LNCAP (cell line): Measurements from ENCODE around the gene C16orf90.

ENCODE experiments used
- TF ChIP-seq, protein P1 (sequence below): fragments of 450-650 bp; IDR thresholded peaks from 2 replicates; pipeline ENCODE4 v1.5.1; 2017; ENCODE audit warnings: mild to moderate bottlenecking

The C16orf90 gene

DNA sequence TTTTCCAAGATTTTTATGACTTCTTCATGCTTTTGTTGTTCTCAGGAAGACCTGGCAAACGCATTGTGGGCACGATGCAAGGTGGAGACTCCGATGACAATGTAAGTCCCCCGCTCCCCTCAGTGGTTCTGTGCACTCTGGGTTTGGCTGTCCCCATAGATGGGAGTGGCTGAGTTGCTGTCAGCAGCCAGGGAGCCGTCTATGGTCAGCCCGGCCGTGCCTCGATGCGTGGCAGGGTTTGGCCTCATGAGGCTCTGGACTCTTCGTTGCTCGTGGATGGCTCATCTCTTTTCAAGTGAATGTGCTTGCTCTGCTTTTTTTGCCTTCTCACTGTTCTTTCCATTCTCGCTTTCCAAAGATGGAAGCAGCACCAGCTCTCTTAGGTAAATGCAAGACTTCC lies 37.5 kb upstream of the C16orf90 start:
- TF ChIP-seq, protein P1, sequence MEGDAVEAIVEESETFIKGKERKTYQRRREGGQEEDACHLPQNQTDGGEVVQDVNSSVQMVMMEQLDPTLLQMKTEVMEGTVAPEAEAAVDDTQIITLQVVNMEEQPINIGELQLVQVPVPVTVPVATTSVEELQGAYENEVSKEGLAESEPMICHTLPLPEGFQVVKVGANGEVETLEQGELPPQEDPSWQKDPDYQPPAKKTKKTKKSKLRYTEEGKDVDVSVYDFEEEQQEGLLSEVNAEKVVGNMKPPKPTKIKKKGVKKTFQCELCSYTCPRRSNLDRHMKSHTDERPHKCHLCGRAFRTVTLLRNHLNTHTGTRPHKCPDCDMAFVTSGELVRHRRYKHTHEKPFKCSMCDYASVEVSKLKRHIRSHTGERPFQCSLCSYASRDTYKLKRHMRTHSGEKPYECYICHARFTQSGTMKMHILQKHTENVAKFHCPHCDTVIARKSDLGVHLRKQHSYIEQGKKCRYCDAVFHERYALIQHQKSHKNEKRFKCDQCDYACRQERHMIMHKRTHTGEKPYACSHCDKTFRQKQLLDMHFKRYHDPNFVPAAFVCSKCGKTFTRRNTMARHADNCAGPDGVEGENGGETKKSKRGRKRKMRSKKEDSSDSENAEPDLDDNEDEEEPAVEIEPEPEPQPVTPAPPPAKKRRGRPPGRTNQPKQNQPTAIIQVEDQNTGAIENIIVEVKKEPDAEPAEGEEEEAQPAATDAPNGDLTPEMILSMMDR = no peak

DNA sequence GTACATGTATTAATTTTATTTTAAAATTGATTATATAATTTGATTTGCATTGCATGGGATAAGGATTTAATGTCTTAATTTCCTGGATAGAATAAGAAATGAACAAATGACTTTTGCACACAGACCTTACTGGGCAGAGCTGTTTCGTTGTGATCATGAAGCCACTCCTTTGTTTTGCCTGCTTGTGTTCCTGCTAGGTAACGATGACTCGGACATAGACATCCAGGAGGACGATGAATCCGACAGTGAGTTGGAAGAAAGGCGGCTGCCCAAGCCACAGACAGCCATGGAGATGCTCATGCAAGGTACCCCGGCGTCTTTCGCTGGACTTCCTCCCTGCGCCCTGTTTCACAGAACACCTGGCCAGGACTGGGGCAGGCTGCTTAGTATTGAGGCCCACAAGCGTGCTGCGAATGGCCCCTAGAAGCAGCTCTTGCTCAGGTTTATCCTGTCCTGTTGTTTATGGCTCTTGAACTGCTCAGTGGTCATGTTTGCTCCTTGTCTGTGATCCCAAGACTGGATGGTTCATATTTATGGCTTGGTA lies 35.2 kb upstream of the C16orf90 start:
- TF ChIP-seq, protein P1 = no peak

DNA sequence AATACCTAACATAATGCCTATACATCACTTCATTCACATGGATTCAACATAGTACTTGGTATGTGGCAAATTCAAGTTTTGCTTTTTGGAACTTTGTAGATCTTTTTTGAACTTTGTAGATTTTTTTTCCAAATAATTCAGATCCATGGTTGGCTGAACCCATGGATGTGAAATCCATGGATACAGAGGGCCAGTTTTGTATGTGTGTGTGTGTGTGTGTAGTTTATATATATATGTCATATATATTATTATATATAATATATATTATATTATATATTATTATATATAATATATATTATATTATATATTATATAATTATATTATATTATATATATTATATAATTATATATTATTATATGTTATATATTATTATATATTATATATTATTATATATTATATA lies 33.9 kb upstream of the C16orf90 start:
- TF ChIP-seq, protein P1 = no peak

DNA sequence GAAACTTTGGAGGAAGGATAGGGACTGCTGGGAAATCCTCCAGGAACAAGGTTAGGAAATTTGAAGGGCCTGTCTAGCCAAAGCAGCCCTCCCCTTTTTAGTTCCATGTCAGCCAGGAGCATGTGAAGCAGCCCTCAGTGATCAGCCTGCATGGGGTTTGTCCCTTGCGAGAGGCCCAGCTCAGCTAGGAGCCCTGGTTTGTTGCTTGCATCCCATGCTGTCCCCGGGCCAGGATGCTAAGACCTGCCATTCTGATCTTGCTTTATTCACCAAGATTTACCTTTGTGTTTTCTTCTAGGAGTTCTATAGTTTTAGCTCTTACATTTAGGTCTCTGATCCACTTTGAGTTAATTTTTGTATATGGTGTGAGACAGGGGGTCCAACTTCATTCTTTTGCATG lies 33.1 kb upstream of the C16orf90 start:
- TF ChIP-seq, protein P1 = no peak

DNA sequence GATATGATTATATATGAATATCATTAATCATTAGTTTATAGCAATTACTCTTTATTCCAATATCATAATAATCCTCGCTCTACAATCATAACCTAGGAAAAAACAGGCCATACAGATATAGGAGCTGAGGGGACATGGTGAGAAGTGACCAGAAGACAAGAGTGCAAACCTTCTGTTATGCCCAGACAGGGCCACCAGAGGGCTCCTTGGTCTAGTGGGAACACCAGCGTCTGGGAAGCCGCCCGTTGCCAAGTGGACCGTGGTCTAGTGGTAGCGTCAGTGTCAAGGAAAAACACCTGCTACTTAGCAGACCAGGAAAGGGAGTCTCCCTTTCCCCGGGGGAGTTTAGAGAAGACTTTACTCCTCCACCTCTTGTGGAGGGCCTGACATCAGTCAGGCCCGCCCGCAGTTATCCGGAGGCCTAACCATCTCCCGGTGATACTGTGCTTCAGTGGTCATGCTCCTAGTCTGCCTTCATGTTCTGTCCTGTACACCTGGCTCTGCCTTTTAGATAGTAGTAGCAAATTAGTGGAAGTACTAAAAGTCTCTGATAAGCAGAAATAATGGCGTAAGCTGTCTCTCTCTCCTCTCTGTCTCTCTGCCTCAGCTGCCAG lies 32.0 kb upstream of the C16orf90 start:
- TF ChIP-seq, protein P1 = peak; percentile 71

DNA sequence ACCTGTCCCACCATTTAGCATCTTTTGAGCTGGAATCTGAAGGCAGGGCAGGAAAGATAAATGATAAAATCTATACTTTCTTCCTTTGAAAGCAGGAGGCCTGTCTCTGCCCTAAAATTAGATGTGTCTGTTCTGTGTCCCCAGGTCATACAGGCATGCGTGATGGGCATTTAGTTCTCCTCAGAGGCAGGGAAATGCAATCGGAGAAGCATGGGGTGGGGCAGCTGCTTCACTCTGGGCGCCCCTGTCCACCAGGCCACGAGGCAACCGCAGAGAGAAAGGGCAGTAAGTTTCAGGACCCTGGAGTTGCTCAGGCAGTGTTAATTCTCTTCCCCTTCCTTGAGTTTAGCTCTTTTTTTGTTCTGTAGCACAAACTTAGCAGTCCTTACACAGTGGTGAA lies 30.7 kb upstream of the C16orf90 start:
- TF ChIP-seq, protein P1 = no peak

DNA sequence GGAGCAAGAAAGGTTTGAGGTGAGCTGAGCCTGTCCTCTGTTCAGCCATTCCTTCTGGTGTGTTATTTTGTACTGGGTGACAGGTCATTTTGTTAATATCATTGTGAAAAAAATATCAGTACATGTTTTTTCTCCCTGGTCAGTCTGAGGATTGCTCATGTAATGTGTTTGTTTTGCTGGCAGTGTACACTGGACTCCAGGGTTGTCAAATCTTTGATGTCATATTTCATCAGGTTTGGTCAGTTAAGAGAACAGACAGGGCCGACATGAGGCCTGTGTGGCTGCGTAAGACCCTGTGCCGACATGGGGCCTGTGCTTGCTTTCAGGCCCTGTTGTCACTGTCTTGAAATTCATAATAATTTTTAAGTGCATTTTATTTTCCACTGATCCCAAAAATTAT lies 28.0 kb upstream of the C16orf90 start:
- TF ChIP-seq, protein P1 = no peak

DNA sequence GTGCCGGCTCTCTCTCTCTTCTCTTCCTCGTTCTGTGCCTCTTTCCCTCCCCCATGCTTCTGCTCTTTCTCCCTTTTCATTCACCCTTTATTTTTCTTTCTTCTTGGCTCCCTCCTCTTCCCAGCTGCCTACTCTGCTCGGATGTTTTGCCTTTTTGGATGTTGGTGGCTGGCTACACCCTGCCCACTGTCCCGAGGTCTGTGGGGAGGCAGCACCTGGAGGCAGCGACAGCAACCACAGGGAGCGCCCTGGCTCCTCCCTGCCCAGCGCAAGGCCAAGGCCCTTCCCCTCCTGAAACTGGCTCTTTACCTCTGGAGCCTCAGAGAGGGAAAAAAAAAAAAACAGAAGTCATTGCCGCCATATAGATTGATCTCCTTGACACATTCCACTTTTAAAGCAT lies 25.6 kb upstream of the C16orf90 start:
- TF ChIP-seq, protein P1 = no peak
